Neural progenitor cell (in vitro differentiated cells): Measurements from ENCODE around the gene MPEG1.

ENCODE experiments used
- CTCF ChIP-seq: fragments of 200-600 bp; sonication (generic); IDR thresholded peaks from 2 replicates; pipeline ENCODE4 v1.5.1; 2017; ENCODE audit warnings: antibody characterized with exemption, mild to moderate bottlenecking
- EZH2 ChIP-seq: fragments of 200-600 bp; sonication (generic); IDR thresholded peaks from 2 replicates; pipeline ENCODE4 v1.6.1; 2017; ENCODE audit warnings: antibody characterized with exemption, mild to moderate bottlenecking, moderate library complexity
- EZH2phosphoT487 ChIP-seq: fragments of 200-600 bp; sonication (generic); IDR thresholded peaks from 2 replicates; pipeline ENCODE4 v1.6.1; 2017; ENCODE audit warnings: antibody characterized with exemption

- TF ChIP-seq EZH2 (no peak), CTCF (no peak), EZH2phosphoT487 (no peak)
These were observed 36.4 kb downstream of the MPEG1 start for GRCh38 chr11:59176330-59176729.
